Measurements from ENCODE around the gene NDUFB4.

- TF ChIP-seq EZH2 (IDR thresholded peaks at IDR 0.05; ENCODE audit: borderline replicate concordance, low read length), result no peak
- TF ChIP-seq CTCF (conservative IDR thresholded peaks at IDR 0.05 in 1 of 2, IDR thresholded peaks at IDR 0.05 in 1 of 2; ENCODE audit: extremely low read depth in 1 of 2, insufficient read depth in 1 of 2, low read depth in 1 of 2, low read length in 2 of 2), result peak; percentile 93 to 95
Observed at GRCh38 chr3:120558771-120559241, 37.3 kb upstream of the NDUFB4 start.
